GM12864 (cell line): ENCODE measurements around the gene STK32A.

Experiments used
- DNase-seq: peaks from one replicate; pipeline ENCODE4 v3.0.0-alpha.2; 2011; ENCODE audit warnings: low read depth
- H3K4me3 ChIP-seq: 2 replicates; pipeline ENCODE4 v1.5.1; 2011; ENCODE audit warnings: mild to moderate bottlenecking, low read depth, low read length, control low read depth
- TF ChIP-seq, protein P1 (sequence below): IDR thresholded peaks from 2 replicates; pipeline ENCODE4 v1.5.1; 2011; ENCODE audit warnings: low read depth, mild to moderate bottlenecking, moderate library complexity, low read length, control low read depth, inconsistent platforms; ENCODE audit errors: missing control alignments

Gene STK32A

DNA sequence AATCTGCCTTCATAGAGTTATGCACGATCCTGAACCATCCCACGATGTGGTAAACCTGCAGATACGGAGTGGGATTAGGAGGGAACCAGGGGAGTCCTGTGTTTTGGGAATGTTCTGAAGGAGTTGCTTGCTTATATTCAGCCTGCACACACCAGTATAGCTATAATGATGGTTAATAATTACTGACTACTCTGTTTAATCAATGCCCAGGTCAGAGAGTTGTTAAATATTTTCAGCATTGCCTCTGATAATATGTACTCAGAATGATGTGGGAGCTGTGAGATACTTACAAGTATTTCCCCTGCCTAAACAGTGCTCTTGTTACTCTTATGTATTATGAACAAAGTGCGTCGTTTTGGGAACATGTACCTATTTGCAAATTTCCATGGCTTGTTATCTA, 34.8 kb upstream of the STK32A start:
- DNase-seq: no peak
- TF ChIP-seq, protein P1, sequence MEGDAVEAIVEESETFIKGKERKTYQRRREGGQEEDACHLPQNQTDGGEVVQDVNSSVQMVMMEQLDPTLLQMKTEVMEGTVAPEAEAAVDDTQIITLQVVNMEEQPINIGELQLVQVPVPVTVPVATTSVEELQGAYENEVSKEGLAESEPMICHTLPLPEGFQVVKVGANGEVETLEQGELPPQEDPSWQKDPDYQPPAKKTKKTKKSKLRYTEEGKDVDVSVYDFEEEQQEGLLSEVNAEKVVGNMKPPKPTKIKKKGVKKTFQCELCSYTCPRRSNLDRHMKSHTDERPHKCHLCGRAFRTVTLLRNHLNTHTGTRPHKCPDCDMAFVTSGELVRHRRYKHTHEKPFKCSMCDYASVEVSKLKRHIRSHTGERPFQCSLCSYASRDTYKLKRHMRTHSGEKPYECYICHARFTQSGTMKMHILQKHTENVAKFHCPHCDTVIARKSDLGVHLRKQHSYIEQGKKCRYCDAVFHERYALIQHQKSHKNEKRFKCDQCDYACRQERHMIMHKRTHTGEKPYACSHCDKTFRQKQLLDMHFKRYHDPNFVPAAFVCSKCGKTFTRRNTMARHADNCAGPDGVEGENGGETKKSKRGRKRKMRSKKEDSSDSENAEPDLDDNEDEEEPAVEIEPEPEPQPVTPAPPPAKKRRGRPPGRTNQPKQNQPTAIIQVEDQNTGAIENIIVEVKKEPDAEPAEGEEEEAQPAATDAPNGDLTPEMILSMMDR: no peak
- H3K4me3 ChIP-seq: no peak overlapping the region

DNA sequence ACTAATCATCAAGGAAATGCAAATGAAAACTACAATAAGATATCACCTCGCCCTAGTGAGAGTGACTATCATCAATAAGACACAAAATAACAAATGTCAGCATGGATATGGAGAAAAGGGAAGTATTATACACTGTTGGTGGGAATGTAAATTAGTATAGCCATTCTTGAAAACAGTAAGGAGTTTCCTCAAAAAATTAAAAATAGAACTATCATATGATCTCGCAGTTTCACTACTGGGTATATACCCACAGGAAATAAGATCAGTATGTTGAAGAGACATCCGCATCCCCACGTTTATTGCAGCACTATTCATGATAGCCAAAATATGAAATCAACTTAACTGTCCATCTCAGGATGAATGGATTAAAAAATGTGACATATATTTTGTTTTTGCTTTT, 31.6 kb upstream of the STK32A start:
- TF ChIP-seq, protein P1: no peak
- DNase-seq: no peak
- no peak overlapping the region for H3K4me3 ChIP-seq

- no peak for DNase-seq
- TF ChIP-seq, protein P1: no peak
- H3K4me3 ChIP-seq: no peak overlapping the region
Observed at GRCh38 chr5:147204576-147204975, 30.2 kb upstream of the STK32A start.

GRCh38 chr5:147208134-147208533, 26.7 kb upstream of the STK32A start:
- no peak overlapping the region for H3K4me3 ChIP-seq
- no peak for DNase-seq
- TF ChIP-seq, protein P1: no peak

DNA sequence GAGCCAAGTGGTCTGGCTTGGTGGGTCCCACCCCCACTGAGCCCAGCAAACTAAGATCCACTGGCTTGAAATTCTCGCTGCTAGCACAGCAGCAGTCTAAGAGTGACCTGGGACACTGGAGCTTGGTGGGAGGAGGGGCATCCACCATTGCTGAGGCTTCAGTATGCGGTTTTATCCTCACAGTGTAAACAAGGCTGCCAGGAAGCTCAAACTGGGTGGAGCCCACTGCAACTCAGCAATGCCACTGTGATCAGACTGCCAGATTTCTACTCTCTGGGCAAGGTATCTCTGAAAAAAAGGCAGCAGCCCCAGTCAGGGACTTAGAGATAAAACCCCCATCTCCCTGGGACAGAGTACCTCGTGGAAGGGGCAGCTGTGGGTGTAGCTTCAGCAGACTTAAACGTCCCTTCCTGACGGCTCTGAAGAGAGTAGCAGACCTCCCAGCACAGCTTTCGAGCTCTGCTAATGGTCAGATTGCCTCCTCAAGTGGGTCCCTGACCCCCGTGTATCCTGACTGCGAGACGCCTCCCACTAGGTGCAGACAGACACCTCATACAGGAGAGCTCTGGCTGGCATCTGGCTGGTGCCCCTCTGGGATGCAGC, 18.2 kb upstream of the STK32A start:
- no peak overlapping the region for H3K4me3 ChIP-seq
- TF ChIP-seq, protein P1: no peak
- no peak for DNase-seq

DNA sequence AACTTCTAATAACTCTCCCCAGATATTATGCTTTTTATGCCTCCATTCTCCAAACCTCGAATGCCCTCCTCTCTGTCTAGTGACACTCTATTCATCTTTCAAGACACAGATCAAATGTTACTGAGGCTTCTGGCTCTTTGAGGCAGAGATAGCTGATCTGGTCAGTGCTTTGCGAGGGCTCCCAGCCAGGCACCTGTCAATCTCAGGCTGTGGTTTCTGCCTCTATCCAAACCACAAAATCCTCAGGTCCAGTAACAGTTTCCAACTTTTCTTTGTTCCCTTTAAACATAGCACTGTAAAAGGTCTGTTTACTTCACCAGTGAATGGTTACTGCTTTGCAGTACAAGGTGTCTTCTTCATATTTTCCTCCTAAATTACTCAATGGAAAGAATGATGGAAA, 11.5 kb upstream of the STK32A start:
- DNase-seq: no peak
- no peak overlapping the region for H3K4me3 ChIP-seq
- TF ChIP-seq, protein P1: no peak

DNA sequence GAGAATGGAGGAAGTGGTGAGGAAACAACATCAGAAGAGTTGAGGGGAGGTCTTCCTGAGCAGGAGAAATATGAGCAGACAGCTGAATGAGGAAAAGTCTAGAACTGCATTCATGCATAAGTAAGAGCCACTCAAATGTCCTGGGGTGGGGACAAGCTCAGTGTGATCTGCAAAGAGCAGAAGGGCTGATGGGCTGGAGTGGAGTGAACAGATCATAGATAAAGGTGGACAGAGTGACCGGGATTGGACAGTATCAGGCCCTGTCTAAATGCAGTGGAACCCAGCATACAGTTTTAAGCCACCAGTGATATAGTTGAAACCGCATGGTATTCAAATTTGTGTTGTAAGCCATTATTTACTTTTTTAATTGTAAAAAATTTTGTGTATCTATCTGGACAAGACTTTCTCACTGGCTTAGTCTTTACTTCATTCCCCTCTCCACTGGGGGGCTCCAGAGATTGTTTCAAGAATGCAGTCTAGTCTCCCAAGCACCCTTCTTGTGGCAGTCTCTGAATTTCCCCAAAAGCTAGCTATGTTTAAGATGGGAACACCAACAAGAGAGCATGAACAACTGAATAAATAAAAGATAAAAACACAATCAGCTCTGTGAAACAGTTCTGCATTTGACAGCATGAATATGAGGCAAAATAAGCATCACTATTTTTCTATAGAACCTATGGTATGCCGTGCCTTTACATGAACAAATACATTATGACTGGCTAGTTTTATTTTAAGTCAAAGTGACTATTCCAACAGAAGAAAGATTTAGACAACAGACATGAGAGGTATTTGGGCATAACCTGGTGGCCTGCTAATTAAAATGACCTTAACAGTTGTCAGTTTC, 10.7 kb upstream of the STK32A start:
- no peak for DNase-seq
- TF ChIP-seq, protein P1: peak; percentile 37
- H3K4me3 ChIP-seq: no peak overlapping the region
